ENCODE data around the gene FAM240B. TPM values are rescaled to one million over a fixed set of nuclear protein-coding genes. Genes with fewer than 3 reads are reported as not detected.

FAM240B gene
- total RNA-seq, 2 experiments from 2014 or later, result not detected

- H3K27me3 Mint-ChIP-seq, result no peaks in the 10 kb centered on the region
- no peaks in the 10 kb centered on the region for H3K36me3 Mint-ChIP-seq (ENCODE audit: low read depth)
- H3K4me1 Mint-ChIP-seq, result no peaks in the 10 kb centered on the region
- DNase-seq, result no peak
- CTCF ChIA-PET, result no interaction called here
- POLR2A ChIA-PET, result no interaction called here
- no peaks in the 10 kb centered on the region for H3K9me3 Mint-ChIP-seq
- no peak overlapping the region for H3K4me3 Mint-ChIP-seq
- H3K27ac Mint-ChIP-seq, result no peak overlapping the region
Measured at GRCh38 chr9:38649731-38650363, 70.1 kb downstream of the FAM240B start.

DNA sequence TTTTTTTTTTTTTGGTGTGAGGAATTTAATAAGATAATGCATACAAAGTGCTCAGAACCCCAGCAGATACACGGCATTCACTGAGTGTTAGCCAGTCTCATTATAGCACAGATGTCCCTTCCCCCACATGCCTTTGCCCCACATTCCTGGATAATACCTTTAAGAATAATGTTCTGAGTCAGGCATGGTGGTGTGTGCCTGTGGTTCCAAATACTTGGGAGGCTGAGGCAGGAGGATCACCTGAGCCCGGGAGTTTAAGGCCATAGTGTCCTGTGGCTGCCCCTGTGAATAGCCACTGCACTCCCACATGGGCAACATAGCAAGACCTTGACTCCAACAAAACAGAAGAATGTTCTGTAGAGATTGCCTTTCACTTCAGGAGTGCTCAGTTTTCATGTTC is 75.3 kb downstream of the FAM240B start:
- Mint-ChIP-seq H3K9me3 (no peaks in the 10 kb centered on the region), H3K36me3 (ENCODE audit: low read depth) (no peaks in the 10 kb centered on the region), H3K27me3 (no peaks in the 10 kb centered on the region), H3K4me3 (no peak overlapping the region), H3K4me1 (no peaks in the 10 kb centered on the region), H3K27ac (no peak overlapping the region)
- ChIA-PET POLR2A (no interaction called here), CTCF (no interaction called here)
- DNase-seq, result no peak

Other genes with a start within 250 kb of the FAM240B start
- gene ANKRD18A, start 99.5 kb downstream of the FAM240B start, total RNA-seq, result 1 to 10 TPM; 1.9 to 2.0 TPM

Measured in activated CD4-positive, alpha-beta T cell treated with anti-CD3 and anti-CD28 coated beads, Interleukin-2, amount 10 ng/mL, durations not matched to agents 7 days and 5 days (primary cell).